Keratinocyte (primary cell): ENCODE measurements around the gene TMEM88. TPM values are rescaled to one million over a fixed set of nuclear protein-coding genes. Genes with fewer than 3 reads are reported as not detected.

Source experiments
- DNase-seq: peaks from one replicate; pipeline ENCODE4 v3.0.0-alpha.2; 2011; ENCODE audit warnings: low read depth, missing footprints, low spot score
- FAIRE-seq: peaks from 2 replicates; lab custom pipeline; 2011; peaks lifted over from hg19 to GRCh38; lab: Jason Lieb, UNC
- H2AFZ ChIP-seq: 2 replicates; pipeline ENCODE4 v1.6.0; 2012; ENCODE audit warnings: low read length, control low read depth, inconsistent platforms; ENCODE audit not compliant: control insufficient read depth
- H3K27ac ChIP-seq: 2 replicates; pipeline ENCODE4 v1.5.1; 2011; ENCODE audit warnings: low read length; ENCODE audit not compliant: control insufficient read depth, insufficient read depth
- H3K27me3 ChIP-seq: 3 replicates; pipeline ENCODE4 v1.6.0; 2011; ENCODE audit warnings: low read length; ENCODE audit not compliant: control insufficient read depth, insufficient read depth; ENCODE audit errors: extremely low read depth
- H3K36me3 ChIP-seq, 2 experiments: 2 replicates in 1 of 2; 3 replicates in 1 of 2; pipeline ENCODE4 v1.5.1; 2011; ENCODE audit warnings: low read length in 2 of 2, mild to moderate bottlenecking in 1 of 2; ENCODE audit not compliant: control insufficient read depth in 2 of 2, insufficient read depth in 2 of 2; ENCODE audit errors: extremely low read depth in 1 of 2
- H3K4me1 ChIP-seq: 3 replicates; pipeline ENCODE4 v1.5.1; 2011; ENCODE audit warnings: low read length; ENCODE audit not compliant: control insufficient read depth, insufficient read depth; ENCODE audit errors: extremely low read depth
- H3K4me2 ChIP-seq: 3 replicates; pipeline ENCODE4 v1.6.0; 2011; ENCODE audit warnings: low read depth, low read length; ENCODE audit not compliant: control insufficient read depth, insufficient read depth; ENCODE audit errors: extremely low read depth
- H3K4me3 ChIP-seq, 3 experiments: fragments of 200-600 bp in 1 of 3; sonication (generic) in 1 of 3; 2 replicates in 2 of 3; 3 replicates in 1 of 3; pipeline ENCODE4 v1.5.1; 2011 to 2016; ENCODE audit warnings: low read length in 3 of 3, mild to moderate bottlenecking in 3 of 3, control low read depth in 2 of 3, inconsistent platforms in 1 of 3, low read depth in 1 of 3, mixed read lengths in 1 of 3, mixed run types in 1 of 3, moderate library complexity in 1 of 3; ENCODE audit not compliant: control insufficient read depth in 2 of 3, insufficient read depth in 2 of 3; ENCODE audit errors: extremely low read depth in 1 of 3
- H3K79me2 ChIP-seq: 2 replicates; pipeline ENCODE4 v1.6.0; 2012; ENCODE audit warnings: low read length; ENCODE audit not compliant: control insufficient read depth, insufficient read depth
- H3K9ac ChIP-seq: 3 replicates; pipeline ENCODE4 v1.6.0; 2011; ENCODE audit warnings: low read length; ENCODE audit not compliant: control insufficient read depth, insufficient read depth; ENCODE audit errors: extremely low read depth
- H3K9me1 ChIP-seq: 3 replicates; pipeline ENCODE4 v1.6.0; 2011; ENCODE audit warnings: low read length; ENCODE audit not compliant: control insufficient read depth, insufficient read depth; ENCODE audit errors: extremely low read depth
- H3K9me3 ChIP-seq: 2 replicates; pipeline ENCODE4 v1.5.1; 2012; ENCODE audit warnings: low read depth, low read length; ENCODE audit not compliant: control insufficient read depth
- H4K20me1 ChIP-seq: 3 replicates; pipeline ENCODE4 v1.6.0; 2011; ENCODE audit warnings: low read length; ENCODE audit not compliant: control insufficient read depth, insufficient read depth; ENCODE audit errors: extremely low read depth
- EZH2 ChIP-seq: IDR thresholded peaks from one replicate; pipeline ENCODE4 v1.6.1; 2012; ENCODE audit warnings: inconsistent platforms, mild to moderate bottlenecking, low read length, moderate library complexity
- dilution Hi-C: fragments of 300-500 bp; cut with MboI; formaldehyde crosslinking; loops from one replicate; pipeline ENCODE4 v1.7.0; 2020; ENCODE audit warnings: low sequenced_read_pairs; ENCODE audit not compliant: extremely low pct_ligation_motif_present
- polyA plus RNA-seq, 5 experiments: library from polyadenylated mRNA; depleted of rRNA in 3 of 5; stranded (reverse) in 3 of 5; stranded (forward) in 1 of 5; unstranded in 1 of 5; fragments of >200 nt; gene quantifications; 1 replicate in 1 of 5; 2 replicates in 3 of 5; 3 replicates in 1 of 5; pipeline versions ENCODE4 v1.2.1 to v1.2.3, GENCODE V29; 2011 to 2012; ENCODE audit warnings: missing spikeins in 2 of 5, low read depth in 1 of 5, low replicate concordance in 1 of 5
- TF ChIP-seq, protein P1 (sequence below), 3 experiments: IDR thresholded peaks in 1 of 3; conservative IDR thresholded peaks in 1 of 3; optimal IDR thresholded peaks in 1 of 3; 2 replicates in 2 of 3; 3 replicates in 1 of 3; pipeline versions ENCODE3 to v1.5.1; 2011; ENCODE audit warnings: low read length in 3 of 3, mild to moderate bottlenecking in 3 of 3, moderate library complexity in 2 of 3, control low read depth in 1 of 3, inconsistent platforms in 1 of 3; ENCODE audit not compliant: insufficient read depth in 2 of 3; ENCODE audit errors: extremely low read depth in 1 of 3

The TMEM88 gene
- polyA plus RNA-seq, 1 donor (not counting 4 experiments of a cell fraction or from before 2014, with no cell fraction given): 0.45 TPM

DNA sequence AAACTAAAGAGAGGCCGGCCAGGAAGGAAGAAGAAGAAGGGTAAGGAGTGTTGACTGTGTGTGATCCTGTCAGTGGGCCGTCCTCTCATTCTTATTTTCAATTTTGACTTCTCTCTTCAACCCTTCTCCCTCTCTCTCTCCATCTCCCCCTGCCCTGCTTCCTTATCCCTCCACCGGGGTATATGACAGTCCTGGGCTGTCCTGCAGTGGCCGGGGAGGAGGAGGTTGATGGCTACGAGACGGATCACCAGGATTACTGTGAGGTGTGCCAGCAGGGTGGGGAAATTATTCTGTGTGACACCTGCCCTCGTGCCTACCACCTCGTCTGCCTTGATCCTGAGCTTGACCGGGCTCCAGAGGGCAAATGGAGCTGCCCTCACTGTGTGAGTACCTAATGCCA, 39.4 kb downstream of the TMEM88 start:
- Histone ChIP-seq H2AFZ (no peak overlapping the region), H3K9me3 (no peaks in the 10 kb centered on the region), H3K9me1 (no peaks in the 10 kb centered on the region), H3K9ac (no peak overlapping the region), H3K36me3 (peaks cover 50 to 59% of the 10 kb centered on the region in 2 experiments), H3K27ac (no peak overlapping the region), H3K4me3 (no peak overlapping the region), H3K27me3 (no peaks in the 10 kb centered on the region), H4K20me1 (no peaks in the 10 kb centered on the region), H3K4me2 (no peak overlapping the region), H3K79me2 (peaks cover 6% of the 10 kb centered on the region), H3K4me1 (peaks cover 6% of the 10 kb centered on the region)
- DNase-seq: no peak
- dilution Hi-C loops: no loop called here
- TF ChIP-seq, protein P1, sequence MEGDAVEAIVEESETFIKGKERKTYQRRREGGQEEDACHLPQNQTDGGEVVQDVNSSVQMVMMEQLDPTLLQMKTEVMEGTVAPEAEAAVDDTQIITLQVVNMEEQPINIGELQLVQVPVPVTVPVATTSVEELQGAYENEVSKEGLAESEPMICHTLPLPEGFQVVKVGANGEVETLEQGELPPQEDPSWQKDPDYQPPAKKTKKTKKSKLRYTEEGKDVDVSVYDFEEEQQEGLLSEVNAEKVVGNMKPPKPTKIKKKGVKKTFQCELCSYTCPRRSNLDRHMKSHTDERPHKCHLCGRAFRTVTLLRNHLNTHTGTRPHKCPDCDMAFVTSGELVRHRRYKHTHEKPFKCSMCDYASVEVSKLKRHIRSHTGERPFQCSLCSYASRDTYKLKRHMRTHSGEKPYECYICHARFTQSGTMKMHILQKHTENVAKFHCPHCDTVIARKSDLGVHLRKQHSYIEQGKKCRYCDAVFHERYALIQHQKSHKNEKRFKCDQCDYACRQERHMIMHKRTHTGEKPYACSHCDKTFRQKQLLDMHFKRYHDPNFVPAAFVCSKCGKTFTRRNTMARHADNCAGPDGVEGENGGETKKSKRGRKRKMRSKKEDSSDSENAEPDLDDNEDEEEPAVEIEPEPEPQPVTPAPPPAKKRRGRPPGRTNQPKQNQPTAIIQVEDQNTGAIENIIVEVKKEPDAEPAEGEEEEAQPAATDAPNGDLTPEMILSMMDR (optimal IDR thresholded peaks at IDR 0.05 in 1 of 3, IDR thresholded peaks at IDR 0.05 in 1 of 3, conservative IDR thresholded peaks at IDR 0.05 in 1 of 3; ENCODE audit: extremely low read depth in 1 of 3, insufficient read depth in 2 of 3, low read length in 3 of 3): no peak
- TF ChIP-seq EZH2: no peak
- no peak for FAIRE-seq

DNA sequence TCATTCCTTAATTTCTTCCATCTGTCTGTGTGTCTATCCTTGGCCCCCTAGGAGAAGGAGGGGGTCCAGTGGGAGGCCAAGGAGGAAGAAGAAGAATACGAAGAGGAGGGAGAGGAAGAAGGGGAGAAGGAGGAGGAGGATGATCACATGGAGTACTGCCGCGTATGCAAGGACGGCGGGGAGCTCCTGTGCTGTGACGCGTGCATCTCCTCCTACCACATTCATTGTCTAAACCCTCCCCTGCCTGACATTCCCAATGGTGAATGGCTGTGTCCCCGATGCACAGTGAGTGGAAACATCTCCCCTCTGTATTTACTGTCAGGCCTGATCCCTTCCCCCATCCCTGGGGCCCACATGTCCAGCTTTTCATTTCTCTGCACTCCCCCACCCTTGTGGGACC, 40.0 kb downstream of the TMEM88 start:
- FAIRE-seq (no peak), DNase-seq (no peak)
- Histone ChIP-seq H3K9ac (no peak overlapping the region), H3K27me3 (no peaks in the 10 kb centered on the region), H3K4me2 (no peak overlapping the region), H4K20me1 (no peaks in the 10 kb centered on the region), H3K9me3 (no peaks in the 10 kb centered on the region), H2AFZ (no peak overlapping the region), H3K27ac (no peak overlapping the region), H3K36me3 (peaks cover 54 to 55% of the 10 kb centered on the region in 2 experiments), H3K4me3 (no peak overlapping the region), H3K4me1 (no peaks in the 10 kb centered on the region), H3K9me1 (no peaks in the 10 kb centered on the region), H3K79me2 (no peaks in the 10 kb centered on the region)
- dilution Hi-C loops: no loop called here
- TF ChIP-seq, protein P1 (optimal IDR thresholded peaks at IDR 0.05 in 1 of 3, IDR thresholded peaks at IDR 0.05 in 1 of 3, conservative IDR thresholded peaks at IDR 0.05 in 1 of 3; ENCODE audit: extremely low read depth in 1 of 3, insufficient read depth in 2 of 3, low read length in 3 of 3): no peak
- TF ChIP-seq EZH2: no peak
